Measurements from ENCODE around the gene MAP7.

DNA sequence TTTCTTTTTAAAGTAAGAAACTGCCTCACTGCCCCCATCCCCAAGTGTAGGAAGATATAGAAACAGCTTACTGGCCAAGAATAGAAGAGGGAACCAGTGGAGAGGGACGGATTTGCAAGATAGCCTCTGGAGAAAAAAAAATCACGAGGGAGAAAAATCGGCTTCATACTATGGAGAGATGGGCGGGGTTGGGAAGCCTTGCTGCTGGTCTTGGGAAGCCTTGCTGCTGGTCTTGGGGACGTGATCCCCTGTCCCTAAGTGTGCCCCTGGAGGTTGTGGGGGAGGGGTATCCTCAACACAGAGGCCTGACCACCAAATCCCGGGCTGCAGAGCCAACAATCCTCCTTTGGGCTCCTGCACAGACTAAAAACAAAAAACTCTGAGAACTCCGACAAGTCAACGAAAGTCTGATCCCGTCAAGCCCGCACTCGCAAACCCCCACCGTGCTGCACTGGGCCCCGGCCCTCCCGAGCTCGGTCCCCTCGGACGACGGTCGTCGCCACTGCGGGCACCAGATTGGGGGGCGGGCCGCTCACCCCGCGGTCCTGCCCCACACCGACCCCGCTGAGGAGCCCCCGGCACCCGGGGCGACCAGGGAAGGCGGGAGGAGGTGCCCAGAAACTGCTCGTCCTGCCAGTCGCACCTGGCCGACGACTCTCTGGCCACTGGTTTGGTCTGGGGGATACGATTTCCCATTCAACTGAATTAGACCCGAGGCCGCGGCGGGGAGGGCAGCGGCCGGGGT is 750 bp downstream of the MAP7 start:
- no peak for TF ChIP-seq POLR2A (IDR thresholded peaks at IDR 0.05)
- TF ChIP-seq, protein P1, sequence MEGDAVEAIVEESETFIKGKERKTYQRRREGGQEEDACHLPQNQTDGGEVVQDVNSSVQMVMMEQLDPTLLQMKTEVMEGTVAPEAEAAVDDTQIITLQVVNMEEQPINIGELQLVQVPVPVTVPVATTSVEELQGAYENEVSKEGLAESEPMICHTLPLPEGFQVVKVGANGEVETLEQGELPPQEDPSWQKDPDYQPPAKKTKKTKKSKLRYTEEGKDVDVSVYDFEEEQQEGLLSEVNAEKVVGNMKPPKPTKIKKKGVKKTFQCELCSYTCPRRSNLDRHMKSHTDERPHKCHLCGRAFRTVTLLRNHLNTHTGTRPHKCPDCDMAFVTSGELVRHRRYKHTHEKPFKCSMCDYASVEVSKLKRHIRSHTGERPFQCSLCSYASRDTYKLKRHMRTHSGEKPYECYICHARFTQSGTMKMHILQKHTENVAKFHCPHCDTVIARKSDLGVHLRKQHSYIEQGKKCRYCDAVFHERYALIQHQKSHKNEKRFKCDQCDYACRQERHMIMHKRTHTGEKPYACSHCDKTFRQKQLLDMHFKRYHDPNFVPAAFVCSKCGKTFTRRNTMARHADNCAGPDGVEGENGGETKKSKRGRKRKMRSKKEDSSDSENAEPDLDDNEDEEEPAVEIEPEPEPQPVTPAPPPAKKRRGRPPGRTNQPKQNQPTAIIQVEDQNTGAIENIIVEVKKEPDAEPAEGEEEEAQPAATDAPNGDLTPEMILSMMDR (IDR thresholded peaks at IDR 0.05) = no peak
